ENCODE measurements around the gene LIPA. TPM values are rescaled to one million over a fixed set of nuclear protein-coding genes. Genes with fewer than 3 reads are reported as not detected.
"Not testable (repeated sequence)": the region's sequence is repeated elsewhere in the genome, so short reads cannot be mapped to it uniquely, and the experiment has no call there.

LIPA gene
- total RNA-seq, 1 donor from 2014 or later: 44.1 TPM

DNA sequence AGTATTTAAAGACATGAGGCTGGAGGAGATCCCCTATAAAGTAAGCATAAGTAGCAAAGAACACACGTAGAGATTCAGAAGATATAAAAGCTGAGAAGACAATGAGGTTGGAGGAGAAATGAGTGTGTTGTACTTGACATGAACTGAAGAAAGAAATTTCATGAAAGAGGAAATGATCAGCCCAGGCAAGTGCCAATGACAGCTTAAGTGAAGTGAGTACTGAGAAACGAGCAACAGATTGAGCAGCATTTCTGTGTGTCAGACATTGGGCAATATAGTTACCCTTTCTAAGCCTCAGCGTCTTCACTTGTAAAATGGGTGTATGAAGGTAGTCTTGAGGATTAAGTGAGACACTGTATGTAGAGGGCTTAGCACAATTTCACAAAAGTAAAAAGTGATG, 4.8 kb upstream of the LIPA start:
- no peak for TF ChIP-seq CTCF (IDR thresholded peaks at IDR 0.05)
- peaks cover 8% of the 10 kb centered on the region for H3K4me1 Mint-ChIP-seq (ENCODE audit: low read depth)
- peaks cover 5% of the 10 kb centered on the region for H3K27me3 Mint-ChIP-seq (ENCODE audit: low read depth)
- DNase-seq (ENCODE audit: low spot score): no peak
- H3K9me3 Mint-ChIP-seq (ENCODE audit: low read depth): no peaks in the 10 kb centered on the region
- H3K27ac Mint-ChIP-seq (ENCODE audit: unreplicated experiment): no peak overlapping the region
- no peak overlapping the region for H3K4me3 Mint-ChIP-seq (ENCODE audit: unreplicated experiment)
- no peaks in the 10 kb centered on the region for H3K36me3 Mint-ChIP-seq (ENCODE audit: low read depth)

DNA sequence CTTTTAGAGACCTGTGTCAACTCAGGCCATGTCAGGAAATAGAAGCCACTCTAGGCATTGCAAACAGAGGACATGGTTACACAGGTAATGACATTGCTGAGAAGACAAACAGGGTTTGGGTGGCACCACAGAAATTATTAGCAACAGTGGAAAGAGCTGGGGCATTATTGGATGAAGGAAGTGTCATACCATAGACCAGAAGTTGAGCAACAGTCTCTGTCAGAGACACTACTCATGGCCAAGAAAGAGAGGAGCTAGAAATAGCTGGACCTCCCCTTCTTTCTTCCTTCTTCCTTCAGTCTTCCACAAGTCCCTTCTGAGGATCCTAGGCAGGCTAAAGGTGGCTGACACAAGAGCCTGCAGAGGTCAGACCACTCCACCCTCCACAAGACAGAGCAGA, 4.2 kb upstream of the LIPA start:
- Mint-ChIP-seq H3K27ac (ENCODE audit: unreplicated experiment) (no peak overlapping the region), H3K27me3 (ENCODE audit: low read depth) (peaks cover 5% of the 10 kb centered on the region), H3K9me3 (ENCODE audit: low read depth) (no peaks in the 10 kb centered on the region), H3K4me1 (ENCODE audit: low read depth) (peaks cover 10% of the 10 kb centered on the region), H3K36me3 (ENCODE audit: low read depth) (no peaks in the 10 kb centered on the region), H3K4me3 (ENCODE audit: unreplicated experiment) (no peak overlapping the region)
- no peak for DNase-seq (ENCODE audit: low spot score)
- no peak for TF ChIP-seq CTCF (IDR thresholded peaks at IDR 0.05)

GRCh38 chr10:89255091-89255579, 3.6 kb upstream of the LIPA start:
- not testable (repeated sequence) for H3K27ac Mint-ChIP-seq (ENCODE audit: unreplicated experiment); H3K4me1 Mint-ChIP-seq (ENCODE audit: low read depth); H3K9me3 Mint-ChIP-seq (ENCODE audit: low read depth); DNase-seq (ENCODE audit: low spot score); H3K36me3 Mint-ChIP-seq (ENCODE audit: low read depth); H3K27me3 Mint-ChIP-seq (ENCODE audit: low read depth); H3K4me3 Mint-ChIP-seq (ENCODE audit: unreplicated experiment)

- Mint-ChIP-seq H3K4me3 (ENCODE audit: unreplicated experiment) (no peak overlapping the region), H3K27ac (ENCODE audit: unreplicated experiment) (no peak overlapping the region), H3K27me3 (ENCODE audit: low read depth) (peaks cover under 1% of the 10 kb centered on the region), H3K9me3 (ENCODE audit: low read depth) (no peaks in the 10 kb centered on the region), H3K4me1 (ENCODE audit: low read depth) (peaks cover 9% of the 10 kb centered on the region), H3K36me3 (ENCODE audit: low read depth) (no peaks in the 10 kb centered on the region)
- no peak for DNase-seq (ENCODE audit: low spot score)
- TF ChIP-seq CTCF (IDR thresholded peaks at IDR 0.05): no peak
These were observed 630 bp upstream of the LIPA start for GRCh38 chr10:89252225-89252585.

DNA sequence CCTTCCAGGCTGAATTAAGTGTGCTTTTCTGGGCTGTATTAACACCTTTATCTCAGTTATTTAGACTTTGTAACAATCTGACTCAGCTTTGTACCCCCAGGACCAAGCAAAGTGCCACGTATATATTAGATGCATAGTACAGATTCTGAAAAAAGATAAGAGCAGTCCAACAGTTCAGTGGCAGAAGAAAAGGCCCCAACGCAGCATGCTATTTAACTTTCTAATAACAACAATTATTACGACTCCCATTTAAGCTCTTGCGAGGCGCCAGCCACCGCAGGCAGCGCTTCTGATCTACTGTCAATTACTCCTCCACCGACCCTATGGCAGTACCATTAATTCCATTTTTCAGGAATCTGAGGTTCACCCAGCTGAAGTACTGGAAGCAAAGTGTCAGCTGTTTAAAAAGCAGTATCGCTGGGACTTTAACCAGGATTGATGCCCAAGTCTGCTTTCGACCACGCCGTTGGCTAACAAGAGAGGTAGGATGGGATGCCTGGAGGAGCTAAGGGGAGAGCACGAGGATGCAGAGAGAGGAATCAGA, 638 bp downstream of the LIPA start:
- no peaks in the 10 kb centered on the region for H3K36me3 Mint-ChIP-seq (ENCODE audit: low read depth)
- H3K27ac Mint-ChIP-seq (ENCODE audit: unreplicated experiment): peak overlapping the region; percentile 28
- H3K27me3 Mint-ChIP-seq (ENCODE audit: low read depth): no peaks in the 10 kb centered on the region
- H3K9me3 Mint-ChIP-seq (ENCODE audit: low read depth): no peaks in the 10 kb centered on the region
- TF ChIP-seq CTCF (IDR thresholded peaks at IDR 0.05): no peak
- H3K4me1 Mint-ChIP-seq (ENCODE audit: low read depth): peaks cover 9% of the 10 kb centered on the region
- peak overlapping the region; percentile 75 for H3K4me3 Mint-ChIP-seq (ENCODE audit: unreplicated experiment)
- no peak for DNase-seq (ENCODE audit: low spot score)

- Mint-ChIP-seq H3K27ac (ENCODE audit: unreplicated experiment) (no peak overlapping the region), H3K9me3 (ENCODE audit: low read depth) (no peaks in the 10 kb centered on the region), H3K36me3 (ENCODE audit: low read depth) (no peaks in the 10 kb centered on the region), H3K4me3 (ENCODE audit: unreplicated experiment) (no peak overlapping the region), H3K4me1 (ENCODE audit: low read depth) (peaks cover 9% of the 10 kb centered on the region), H3K27me3 (ENCODE audit: low read depth) (no peaks in the 10 kb centered on the region)
- no peak for TF ChIP-seq CTCF (IDR thresholded peaks at IDR 0.05)
- no peak for DNase-seq (ENCODE audit: low spot score)
These were observed 2.6 kb downstream of the LIPA start for GRCh38 chr10:89248990-89249389.

DNA sequence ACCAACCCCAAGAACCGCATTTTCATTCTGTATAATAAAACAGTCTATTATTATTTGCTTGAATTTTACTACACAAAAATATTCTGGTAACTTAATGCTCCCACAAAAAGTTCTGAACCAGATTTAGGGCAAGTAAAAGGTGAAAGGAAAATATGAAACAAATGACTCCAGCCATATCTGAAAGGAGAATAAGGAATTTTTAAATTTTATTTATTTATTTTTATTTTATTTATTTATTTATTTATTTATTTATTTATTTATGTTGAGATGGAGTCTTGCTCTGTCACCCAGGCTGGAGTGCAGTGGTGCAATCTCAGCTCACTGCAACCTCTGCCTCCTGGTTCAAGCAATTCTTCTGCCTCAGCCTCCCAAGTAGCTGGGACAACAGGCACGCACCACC, 4.0 kb downstream of the LIPA start:
- DNase-seq (ENCODE audit: low spot score); H3K27ac Mint-ChIP-seq (ENCODE audit: unreplicated experiment); H3K4me1 Mint-ChIP-seq (ENCODE audit: low read depth); H3K36me3 Mint-ChIP-seq (ENCODE audit: low read depth); H3K4me3 Mint-ChIP-seq (ENCODE audit: unreplicated experiment); H3K9me3 Mint-ChIP-seq (ENCODE audit: low read depth); H3K27me3 Mint-ChIP-seq (ENCODE audit: low read depth): not testable (repeated sequence)
